ENCODE results near the gene PRR20G.

- no peak for TF ChIP-seq CTCF (IDR thresholded peaks at IDR 0.05; ENCODE audit: poor library complexity)
- no peak for TF ChIP-seq EZH2phosphoT487 (IDR thresholded peaks at IDR 0.05; ENCODE audit: low read depth, severe bottlenecking, unreplicated experiment)
Observed at GRCh38 chr3:127276396-127276795, 11.4 kb downstream of the PRR20G start.
